Psoas muscle (tissue), 8 donors: ENCODE data around the gene FOXN1. TPM values are rescaled to one million over a fixed set of nuclear protein-coding genes. Genes with fewer than 3 reads are reported as not detected.

Experiments used
- ATAC-seq, 4 donors: fragments of 200-7000 bp; cut with Tn5 transposase; one replicate each; pipeline ENCODE4 v1.9.1; 2020; ENCODE audit warnings: moderate library complexity in 3 of 4, mild to moderate bottlenecking in 2 of 4
- DNase-seq, 2 donors: peaks; one replicate each; pipeline ENCODE4 v3.0.0-alpha.2; 2020
- H3K27ac ChIP-seq: fragments of 200-600 bp; one replicate; pipeline ENCODE4 v1.8.0; 2022
- H3K27me3 ChIP-seq, 3 donors: fragments of 200-600 bp in 1 of 3; one replicate each; pipeline versions ENCODE4 v1.6.1 to v1.8.0; 2013 to 2022; ENCODE audit warnings: low read length in 2 of 3, mild to moderate bottlenecking in 2 of 3, moderate library complexity in 1 of 3; ENCODE audit not compliant: insufficient read depth in 3 of 3
- H3K36me3 ChIP-seq, 2 donors: fragments of 200-600 bp in 1 of 2; one replicate each; pipeline versions ENCODE4 v1.6.1 to v1.8.0; 2013 to 2022; ENCODE audit warnings: low read depth in 1 of 2, mild to moderate bottlenecking in 1 of 2, moderate library complexity in 1 of 2; ENCODE audit not compliant: insufficient read depth in 1 of 2
- H3K4me1 ChIP-seq: fragments of 200-600 bp; one replicate; pipeline ENCODE4 v1.8.0; 2022
- H3K4me3 ChIP-seq: fragments of 200-600 bp; one replicate; pipeline ENCODE4 v1.8.0; 2022; ENCODE audit warnings: mild to moderate bottlenecking
- H3K9me3 ChIP-seq: fragments of 200-600 bp; one replicate; pipeline ENCODE4 v1.8.0; 2022
- CTCF ChIP-seq: fragments of 200-600 bp; IDR thresholded peaks from one replicate; pipeline ENCODE4 v1.8.0; 2022; ENCODE audit warnings: antibody characterized with exemption
- WGBS, 3 donors: extraction: QIAGEN DNeasy Blood & Tissue Kit; methylation state at CpG; one replicate each; pipeline versions ENCODE4 v1.1.6 to v1.1.7; 2013; 5-methylcytosine and 5-hydroxymethylcytosine counted together
- intact Hi-C, 2 donors: fragments of 100-400 bp; cut with DNase I; formaldehyde crosslinking; loops; one replicate each; pipeline versions ENCODE4 v1.11.0 to v1.14.2; 2022
- polyA plus RNA-seq, 3 donors: library from polyadenylated mRNA; stranded (reverse); fragments of 200-250 nt; gene quantifications; one replicate each; pipeline ENCODE4 v1.2.3, GENCODE V29; 2013
- total RNA-seq, 4 donors: library from RNA; stranded (reverse); fragmentation: NEBNext Ultra II Directional in 2 of 4; extraction: Animal tissue kit (Norgen Biotek cat#: 25700) in 2 of 4; gene quantifications; one replicate each; pipeline versions ENCODE4 v1.2.1 to v1.2.4, GENCODE V29; 2021 to 2023
- donor health status: healthy with polysubstance abuse.
- donor health status: DM: no; HTN: no; CAD: no; lungs with moderate emphysema.
- donor health status: Bipolar disorder and iron deficiency.
- donor health status: healthy.
- donor health status: DM: yes; HTN: yes; CAD: no.
- donor health status: DM: no; HTN: no; CAD: no.
- donor health status: DM: no; HTN: no; CAD: no.
- donor health status: DM: yes; HTN: yes; CAD: no.

Gene FOXN1
- total and polyA plus RNA-seq, 7 donors, result not detected

GRCh38 chr17:28493460-28493859, 12.7 kb upstream of the FOXN1 start:
- H3K4me1 ChIP-seq, result no peaks in the 10 kb centered on the region
- no peak for TF ChIP-seq CTCF
- H3K9me3 ChIP-seq, result no peaks in the 10 kb centered on the region
- no peaks in the 10 kb centered on the region for H3K36me3 ChIP-seq
- no peak overlapping the region for H3K4me3 ChIP-seq
- intact Hi-C loops, result loop anchor here in 1 of 2 donors (5.0 kb wide), 1 partner anchor 44 kb away; no protein-coding TSS in a partner anchor
- no peak for DNase-seq
- ATAC-seq, result no peak
- no peak overlapping the region for H3K27ac ChIP-seq
- 15 to 24% (median 16%) methylated on average over 9 of the region's 9 CpGs for WGBS, 3 donors
- peaks cover 0 to 6% (median 0%) of the 10 kb centered on the region in 3 donors for H3K27me3 ChIP-seq

GRCh38 chr17:28494445-28495188, 11.5 kb upstream of the FOXN1 start:
- no peaks in the 10 kb centered on the region for H3K36me3 ChIP-seq
- intact Hi-C loops, result loop anchor here (1.0 to 5.0 kb wide), 5 partner anchors 43 to 118 kb away; partner anchors contain the start of genes RSKR (in 1 of the 2) and SPAG5 (in 1 of the 2)
- WGBS, 3 donors, result 31 to 36% (median 32%) methylated on average over 15 of the region's 15 CpGs
- H3K4me1 ChIP-seq, result no peaks in the 10 kb centered on the region
- H3K4me3 ChIP-seq, result no peak overlapping the region
- H3K27me3 ChIP-seq, result peaks cover 0 to 6% (median 0%) of the 10 kb centered on the region in 3 donors
- no peak overlapping the region for H3K27ac ChIP-seq
- TF ChIP-seq CTCF, result peak; percentile 75
- DNase-seq (peak; percentile 65 to 82), ATAC-seq (peak; percentile 63 to 79 (median 74))
- H3K9me3 ChIP-seq, result no peaks in the 10 kb centered on the region

- Histone ChIP-seq H3K4me1 (no peaks in the 10 kb centered on the region), H3K9me3 (no peaks in the 10 kb centered on the region), H3K36me3 (no peaks in the 10 kb centered on the region), H3K4me3 (no peak overlapping the region), H3K27me3 (peaks cover 0 to 6% (median 0%) of the 10 kb centered on the region in 3 donors), H3K27ac (no peak overlapping the region)
- 87 to 91% (median 90%) methylated on average over 8 of the region's 8 CpGs for WGBS, 3 donors
- TF ChIP-seq CTCF, result no peak
- intact Hi-C loops, result loop anchor here (2.0 to 5.0 kb wide), 3 partner anchors 102 to 117 kb away; partner anchors contain the start of genes RSKR (in 1 of the 2) and SPAG5 (in 1 of the 2)
- DNase-seq (no peak), ATAC-seq (no peak)
These were observed 10.5 kb upstream of the FOXN1 start for GRCh38 chr17:28495635-28496034.

GRCh38 chr17:28497931-28498330, 8.2 kb upstream of the FOXN1 start:
- intact Hi-C loops, result loop anchor here (5.0 kb wide), 2 partner anchors 99 to 114 kb away; partner anchors contain the start of genes RSKR (in 1 of the 2) and SPAG5 (in 1 of the 2)
- no peak for TF ChIP-seq CTCF
- 48 to 54% (median 52%) methylated on average over 9 of the region's 9 CpGs for WGBS, 3 donors
- no peak overlapping the region for H3K27ac ChIP-seq
- ATAC-seq (no peak), DNase-seq (no peak)
- H3K4me3 ChIP-seq, result no peak overlapping the region
- H3K9me3 ChIP-seq, result no peaks in the 10 kb centered on the region
- H3K36me3 ChIP-seq, result no peaks in the 10 kb centered on the region
- H3K4me1 ChIP-seq, result no peaks in the 10 kb centered on the region
- peaks cover 0 to 6% (median 0%) of the 10 kb centered on the region in 3 donors for H3K27me3 ChIP-seq
